Gastrocnemius medialis (tissue), 4 donors: Measurements from ENCODE around the gene RGSL1.

Experiments used
- CTCF ChIP-seq, 5 experiments: fragments of 450-650 bp in 3 of 5; fragments of 200-600 bp in 2 of 5; sonication (generic) in 2 of 5; IDR thresholded peaks in 4 of 5; conservative IDR thresholded peaks in 1 of 5; 1 replicate in 4 of 5; 2 replicates in 1 of 5; pipeline ENCODE4 v1.5.1; 2016 to 2019; ENCODE audit warnings: antibody characterized with exemption in 5 of 5, mild to moderate bottlenecking in 3 of 5, moderate library complexity in 3 of 5
- POLR2A ChIP-seq, 2 donors: fragments of 450-650 bp; IDR thresholded peaks; one replicate each; pipeline ENCODE4 v1.6.1; 2017; ENCODE audit warnings: antibody characterized with exemption in 2 of 2, mild to moderate bottlenecking in 2 of 2, moderate library complexity in 2 of 2

DNA sequence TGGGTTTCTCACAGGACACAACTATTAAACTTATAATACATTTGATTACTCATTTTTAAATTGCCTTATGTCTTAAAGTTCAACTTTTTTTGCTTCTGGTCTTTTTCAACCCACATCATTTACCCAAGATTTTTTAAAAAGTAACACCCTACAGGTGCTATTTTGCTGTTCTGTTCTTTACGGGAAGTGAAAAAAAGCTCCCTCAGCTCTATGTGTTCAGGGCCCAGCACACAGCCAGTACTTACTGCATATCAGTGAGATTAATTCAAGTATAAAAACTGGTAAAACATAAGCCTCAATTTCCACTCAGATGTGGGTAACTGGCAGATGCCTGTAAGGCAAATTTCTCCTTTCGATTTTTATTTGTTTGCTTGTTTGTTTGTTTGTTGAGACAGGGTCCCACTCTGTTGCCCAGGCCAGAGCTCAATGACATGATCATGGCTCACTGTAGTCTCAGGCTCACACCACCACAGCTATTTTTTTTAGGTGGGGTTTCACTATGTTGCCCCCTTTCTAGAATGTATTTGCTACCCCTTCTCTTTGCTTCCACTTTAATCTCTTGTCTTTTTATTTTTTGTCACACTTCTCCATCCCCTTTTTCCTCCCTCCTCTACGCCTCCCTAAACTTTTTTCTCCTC lies 118.8 kb downstream of the RGSL1 start:
- no peak for TF ChIP-seq CTCF (IDR thresholded peaks at IDR 0.05 in 4 of 5, conservative IDR thresholded peaks at IDR 0.05 in 1 of 5)
- no peak for TF ChIP-seq POLR2A (IDR thresholded peaks at IDR 0.05)
